Right ventricle myocardium inferior (tissue), 1 donor: Measurements from ENCODE around the gene PHLDB1. TPM values are rescaled to one million over a fixed set of nuclear protein-coding genes. Genes with fewer than 3 reads are reported as not detected.
A peak's percentile ranks its signal among the peaks of the same experiment; 100 is the strongest.

ENCODE experiments used
- ATAC-seq: fragments of 200-7000 bp; cut with Tn5 transposase; one replicate; pipeline ENCODE4 v1.9.1; 2020; ENCODE audit warnings: mild to moderate bottlenecking, moderate library complexity
- DNase-seq: peaks from one replicate; pipeline ENCODE4 v3.0.0; 2021; ENCODE audit errors: missing footprints
- intact Hi-C: fragments of 100-400 bp; cut with DNase I; formaldehyde crosslinking; loops from one replicate; pipeline ENCODE4 v1.11.0; 2022
- total RNA-seq: library from RNA; stranded (reverse); fragmentation: NEBNext Ultra II Directional; extraction: Animal tissue kit (Norgen Biotek cat#: 25700); gene quantifications from one replicate; pipeline ENCODE4 v1.2.1, GENCODE V29; 2021
- donor health status: DM: no; HTN: yes; CAD: no; lungs with severe emphysema.

Gene PHLDB1
- total RNA-seq, 1 donor from 2014 or later = 115 TPM

GRCh38 chr11:118633319-118633690 lies 25.9 kb downstream of the PHLDB1 start:
- ATAC-seq (no peak), DNase-seq (peak; percentile 47)
- intact Hi-C loops = no loop called here

- DNase-seq (no peak), ATAC-seq (no peak)
- intact Hi-C loops = no loop called here
Measured at GRCh38 chr11:118633979-118634378, 26.6 kb downstream of the PHLDB1 start.

GRCh38 chr11:118634431-118635236 lies 27.2 kb downstream of the PHLDB1 start:
- intact Hi-C loops = no loop called here
- peak; percentile 80 for ATAC-seq
- DNase-seq = peak; percentile 84

GRCh38 chr11:118635237-118635591 lies 27.8 kb downstream of the PHLDB1 start:
- intact Hi-C loops = no loop called here
- DNase-seq = peak; percentile 59
- ATAC-seq = peak; percentile 2

- DNase-seq = no peak
- intact Hi-C loops = no loop called here
- no peak for ATAC-seq
Measured at GRCh38 chr11:118635642-118636041, 28.2 kb downstream of the PHLDB1 start.

- ATAC-seq = no peak
- peak; percentile 41 for DNase-seq
- intact Hi-C loops = no loop called here
Measured at GRCh38 chr11:118636569-118637290, 29.3 kb downstream of the PHLDB1 start.

GRCh38 chr11:118638726-118639125 lies 31.3 kb downstream of the PHLDB1 start:
- DNase-seq = no peak
- intact Hi-C loops = no loop called here
- no peak for ATAC-seq

GRCh38 chr11:118639899-118640298 lies 32.5 kb downstream of the PHLDB1 start:
- DNase-seq (peak; percentile 67), ATAC-seq (peak; percentile 41)
- intact Hi-C loops = no loop called here

- intact Hi-C loops = no loop called here
- ATAC-seq (no peak), DNase-seq (no peak)
Measured at GRCh38 chr11:118640332-118641154, 33.1 kb downstream of the PHLDB1 start.

GRCh38 chr11:118641397-118642019 lies 34.1 kb downstream of the PHLDB1 start:
- ATAC-seq = no peak
- DNase-seq = peak; percentile 57
- intact Hi-C loops = no loop called here

GRCh38 chr11:118643142-118643994 lies 36.0 kb downstream of the PHLDB1 start:
- ATAC-seq (peak; percentile 26), DNase-seq (peak; percentile 71)
- intact Hi-C loops = no loop called here

GRCh38 chr11:118643995-118644345 lies 36.6 kb downstream of the PHLDB1 start:
- intact Hi-C loops = no loop called here
- DNase-seq (no peak), ATAC-seq (peak; percentile 1)

- intact Hi-C loops = no loop called here
- ATAC-seq (no peak), DNase-seq (no peak)
Measured at GRCh38 chr11:118644496-118644895, 37.1 kb downstream of the PHLDB1 start.

GRCh38 chr11:118645066-118645715 lies 37.8 kb downstream of the PHLDB1 start:
- no peak for ATAC-seq
- intact Hi-C loops = no loop called here
- no peak for DNase-seq

GRCh38 chr11:118646393-118646792 lies 39.0 kb downstream of the PHLDB1 start:
- intact Hi-C loops = no loop called here
- no peak for ATAC-seq
- no peak for DNase-seq

GRCh38 chr11:118648291-118648690 lies 40.9 kb downstream of the PHLDB1 start:
- intact Hi-C loops = no loop called here
- ATAC-seq = no peak
- DNase-seq = no peak

GRCh38 chr11:118649941-118650340 lies 42.5 kb downstream of the PHLDB1 start:
- ATAC-seq = no peak
- DNase-seq = no peak
- intact Hi-C loops = no loop called here

- ATAC-seq = no peak
- intact Hi-C loops = no loop called here
- DNase-seq = no peak
Measured at GRCh38 chr11:118650366-118650765, 43.0 kb downstream of the PHLDB1 start.
